GM12874 (cell line): ENCODE results near the gene TMEM245.

Experiments
- CTCF ChIP-seq: IDR thresholded peaks from 2 replicates; pipeline ENCODE4 v1.5.1; 2011; ENCODE audit warnings: low read depth, mild to moderate bottlenecking, control low read depth, low read length, moderate library complexity; ENCODE audit not compliant: insufficient read depth

TMEM245 gene

GRCh38 chr9:109020113-109020512 is 99.6 kb downstream of the TMEM245 start:
- TF ChIP-seq CTCF, result no peak

GRCh38 chr9:109019420-109019819 is 100.3 kb downstream of the TMEM245 start:
- TF ChIP-seq CTCF, result no peak

- TF ChIP-seq CTCF, result no peak
Measured at GRCh38 chr9:109017493-109017892, 102.3 kb downstream of the TMEM245 start.

- TF ChIP-seq CTCF, result no peak
Measured at GRCh38 chr9:109017061-109017460, 102.7 kb downstream of the TMEM245 start.

GRCh38 chr9:109016132-109016531 is 103.6 kb downstream of the TMEM245 start:
- TF ChIP-seq CTCF, result no peak

GRCh38 chr9:109014608-109015280 is 105.0 kb downstream of the TMEM245 start:
- no peak for TF ChIP-seq CTCF

GRCh38 chr9:109013679-109014607 is 105.8 kb downstream of the TMEM245 start:
- no peak for TF ChIP-seq CTCF
